OCI-LY1 (cell line): ENCODE data around the gene IDI1.

Experiments used
- EZH2 ChIP-seq: fragments of 200-600 bp; sonication (generic), shearing (Covaris generic); IDR thresholded peaks from 2 replicates; pipeline ENCODE4 v1.8.0; 2017; ENCODE audit warnings: borderline replicate concordance, mixed run types, mild to moderate bottlenecking, antibody characterized with exemption, low read length, moderate library complexity, mixed read lengths
- TF ChIP-seq, protein P1 (sequence below): fragments of 200-600 bp; sonication (generic), shearing (Covaris generic); IDR thresholded peaks from 2 replicates; pipeline ENCODE4 v1.5.1; 2017; ENCODE audit warnings: mild to moderate bottlenecking, antibody characterized with exemption, low read length, moderate library complexity, mixed read lengths

DNA sequence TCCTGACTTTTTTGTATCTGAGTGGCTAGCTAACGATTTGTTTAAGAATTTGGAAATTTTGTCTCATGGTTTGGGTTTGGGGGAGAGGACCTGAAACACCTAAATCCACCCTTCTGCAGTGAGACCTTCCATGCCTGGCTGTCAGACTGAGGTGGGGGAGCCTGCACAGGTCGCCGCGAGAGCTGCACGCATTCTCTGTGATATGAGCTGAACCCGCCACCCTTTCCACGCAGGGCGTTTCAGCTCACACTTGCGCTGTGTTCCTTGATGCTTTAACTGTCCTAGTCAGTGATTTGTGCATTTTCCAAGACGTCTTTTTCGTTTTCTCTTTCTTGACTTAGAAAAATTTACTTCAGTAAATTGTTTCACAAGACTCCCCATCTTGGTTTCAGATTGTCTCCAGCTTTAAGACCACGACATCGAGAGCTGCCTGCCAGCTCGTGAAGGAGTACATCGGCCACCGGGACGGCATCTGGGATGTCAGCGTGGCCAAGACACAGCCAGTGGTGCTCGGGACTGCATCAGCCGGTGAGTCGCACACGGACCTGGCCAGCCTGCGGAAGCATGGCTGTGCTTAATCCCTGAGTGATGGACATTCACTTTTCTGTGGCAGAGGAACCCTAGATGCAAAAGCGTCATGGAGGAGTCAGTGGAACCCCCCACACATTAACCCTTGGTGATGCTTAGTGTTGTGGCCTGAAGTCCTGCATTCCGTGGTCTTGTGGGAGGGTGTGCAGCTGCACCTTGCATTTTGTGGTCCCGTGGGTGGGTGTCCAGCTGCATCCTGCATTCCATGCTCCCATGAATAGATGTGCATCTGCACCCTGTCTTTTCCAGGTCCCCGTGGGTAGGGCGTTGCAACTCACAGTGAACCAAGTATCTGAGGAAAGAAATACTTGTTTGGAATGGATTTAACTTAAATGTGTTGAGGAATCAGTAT, 35.4 kb upstream of the IDI1 start:
- TF ChIP-seq, protein P1, sequence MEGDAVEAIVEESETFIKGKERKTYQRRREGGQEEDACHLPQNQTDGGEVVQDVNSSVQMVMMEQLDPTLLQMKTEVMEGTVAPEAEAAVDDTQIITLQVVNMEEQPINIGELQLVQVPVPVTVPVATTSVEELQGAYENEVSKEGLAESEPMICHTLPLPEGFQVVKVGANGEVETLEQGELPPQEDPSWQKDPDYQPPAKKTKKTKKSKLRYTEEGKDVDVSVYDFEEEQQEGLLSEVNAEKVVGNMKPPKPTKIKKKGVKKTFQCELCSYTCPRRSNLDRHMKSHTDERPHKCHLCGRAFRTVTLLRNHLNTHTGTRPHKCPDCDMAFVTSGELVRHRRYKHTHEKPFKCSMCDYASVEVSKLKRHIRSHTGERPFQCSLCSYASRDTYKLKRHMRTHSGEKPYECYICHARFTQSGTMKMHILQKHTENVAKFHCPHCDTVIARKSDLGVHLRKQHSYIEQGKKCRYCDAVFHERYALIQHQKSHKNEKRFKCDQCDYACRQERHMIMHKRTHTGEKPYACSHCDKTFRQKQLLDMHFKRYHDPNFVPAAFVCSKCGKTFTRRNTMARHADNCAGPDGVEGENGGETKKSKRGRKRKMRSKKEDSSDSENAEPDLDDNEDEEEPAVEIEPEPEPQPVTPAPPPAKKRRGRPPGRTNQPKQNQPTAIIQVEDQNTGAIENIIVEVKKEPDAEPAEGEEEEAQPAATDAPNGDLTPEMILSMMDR: no peak
- no peak for TF ChIP-seq EZH2
